ENCODE measurements around the gene FCAMR.

DNA sequence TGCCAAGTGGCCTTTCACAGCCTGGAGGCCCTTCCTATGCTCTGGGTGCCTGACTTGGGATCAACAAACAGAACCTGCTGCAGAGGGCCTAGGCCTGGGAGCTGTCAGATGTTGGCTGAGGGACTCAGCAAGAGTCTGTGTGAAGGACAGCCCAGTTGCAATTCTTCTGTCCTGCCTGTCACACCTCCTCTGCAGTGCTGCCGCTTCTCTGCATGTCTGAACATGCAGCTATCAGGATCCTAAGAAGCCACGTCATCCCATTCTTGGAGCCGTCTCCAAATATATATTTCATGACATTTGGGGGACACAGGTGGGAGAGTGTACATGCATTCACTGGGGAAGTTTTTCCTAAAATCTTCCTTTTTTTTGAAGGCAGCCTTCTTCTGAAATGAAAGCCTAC lies 8.6 kb downstream of the FCAMR start:
- TF ChIP-seq CTCF (IDR thresholded peaks at IDR 0.05), result no peak
- TF ChIP-seq POLR2A (IDR thresholded peaks at IDR 0.05), result no peak
